HEK293 (cell line): Measurements from ENCODE around the gene AGXT.

Source experiments
- CTCF ChIA-PET: fragments of 350-600 bp; formaldehyde crosslinking; extraction: SDS; loops from one replicate; lab custom pipeline; 2021; ENCODE audit warnings: antibody characterized with exemption; lab: Yijun Ruan, JAX
- POLR2A ChIA-PET: fragments of 300-600 bp; formaldehyde crosslinking; extraction: SDS; loops from one replicate; lab custom pipeline; 2020; ENCODE audit warnings: antibody characterized with exemption, inconsistent platforms; lab: Yijun Ruan, JAX
- H3K27ac ChIP-seq: fragments of 200-500 bp; sonication (Bioruptor generic); 2 replicates; pipeline ENCODE4 v1.5.1; 2014; ENCODE audit warnings: low read depth, low read length, control low read depth, inconsistent platforms; ENCODE audit errors: extremely low read depth
- H3K36me3 ChIP-seq, 2 experiments: fragments of 200-500 bp in 1 of 2; sonication (Bioruptor generic) in 1 of 2; 1 replicate in 1 of 2; 2 replicates in 1 of 2; pipeline ENCODE4 v1.5.1; 2014 to 2017; ENCODE audit warnings: inconsistent platforms in 2 of 2, low read length in 2 of 2; ENCODE audit not compliant: control insufficient read depth in 2 of 2, insufficient read depth in 1 of 2
- H3K4me1 ChIP-seq: fragments of 200-500 bp; sonication (Bioruptor generic); 2 replicates; pipeline ENCODE4 v1.5.1; 2014; ENCODE audit warnings: mild to moderate bottlenecking, low read length, inconsistent platforms; ENCODE audit not compliant: control insufficient read depth, insufficient read depth
- H3K4me3 ChIP-seq: 2 replicates; pipeline ENCODE4 v1.5.1; 2011; ENCODE audit warnings: low read depth, mild to moderate bottlenecking, control low read depth, low read length, moderate library complexity
- H3K9me3 ChIP-seq: fragments of 200-500 bp; sonication (Bioruptor generic); 2 replicates; pipeline ENCODE4 v1.5.1; 2014; ENCODE audit warnings: low read depth, low read length, inconsistent platforms; ENCODE audit not compliant: control insufficient read depth, insufficient read depth
- BCL11A ChIP-seq: fragments of 450-650 bp; formaldehyde crosslinking; IDR thresholded peaks from 2 replicates; pipeline ENCODE4 v1.5.1; 2016; ENCODE audit warnings: low read depth, missing biosample characterization, missing genetic modification characterization
- GFI1B ChIP-seq: fragments of 450-650 bp; formaldehyde crosslinking; IDR thresholded peaks from 2 replicates; pipeline ENCODE4 v1.5.1; 2016; ENCODE audit warnings: missing biosample characterization, missing genetic modification characterization
- KLF1 ChIP-seq: fragments of 450-650 bp; formaldehyde crosslinking; IDR thresholded peaks from 2 replicates; pipeline ENCODE4 v1.5.1; 2016; ENCODE audit warnings: missing biosample characterization, missing genetic modification characterization
- KLF8 ChIP-seq: fragments of 450-650 bp; formaldehyde crosslinking; IDR thresholded peaks from 2 replicates; pipeline ENCODE4 v1.5.1; 2016; ENCODE audit warnings: missing biosample characterization, missing genetic modification characterization
- TCF7L2 ChIP-seq: IDR thresholded peaks from 2 replicates; pipeline ENCODE4 v1.6.1; 2011; ENCODE audit warnings: low read depth, mild to moderate bottlenecking, inconsistent platforms, low read length, moderate library complexity, borderline replicate concordance
- TRIM28 ChIP-seq: IDR thresholded peaks from 2 replicates; pipeline ENCODE4 v1.6.1; 2011; ENCODE audit warnings: low read length, control low read depth, borderline replicate concordance
- WT1 ChIP-seq: fragments of 450-650 bp; formaldehyde crosslinking; IDR thresholded peaks from 2 replicates; pipeline ENCODE4 v1.5.1; 2016; ENCODE audit warnings: missing biosample characterization, missing genetic modification characterization
- YY1 ChIP-seq: fragments of 450-650 bp; formaldehyde crosslinking; IDR thresholded peaks from 2 replicates; pipeline ENCODE4 v1.5.1; 2018; ENCODE audit warnings: missing biosample characterization, missing genetic modification characterization
- YY2 ChIP-seq: fragments of 450-650 bp; formaldehyde crosslinking; IDR thresholded peaks from 2 replicates; pipeline ENCODE4 v1.5.1; 2016; ENCODE audit warnings: missing biosample characterization, missing genetic modification characterization
- ZBTB7A ChIP-seq: fragments of 450-650 bp; formaldehyde crosslinking; IDR thresholded peaks from 2 replicates; pipeline ENCODE4 v1.5.1; 2016; ENCODE audit warnings: low read depth, missing biosample characterization, missing genetic modification characterization
- ZFHX2 ChIP-seq: fragments of 450-650 bp; formaldehyde crosslinking; conservative IDR thresholded peaks from 2 replicates; pipeline ENCODE4 v1.5.1; 2016; ENCODE audit warnings: missing biosample characterization, missing genetic modification characterization
- ZFP41 ChIP-seq: fragments of 450-650 bp; formaldehyde crosslinking; IDR thresholded peaks from 2 replicates; pipeline ENCODE4 v1.5.1; 2016; ENCODE audit warnings: missing biosample characterization, missing genetic modification characterization, borderline replicate concordance
- ZNF114 ChIP-seq: fragments of 450-650 bp; formaldehyde crosslinking; IDR thresholded peaks from 2 replicates; pipeline ENCODE4 v1.5.0; 2017; ENCODE audit warnings: missing biosample characterization, missing genetic modification characterization
- ZNF121 ChIP-seq: fragments of 450-650 bp; formaldehyde crosslinking; IDR thresholded peaks from 2 replicates; pipeline ENCODE4 v1.5.1; 2016; ENCODE audit warnings: missing biosample characterization, missing genetic modification characterization
- ZNF132 ChIP-seq: fragments of 450-650 bp; formaldehyde crosslinking; IDR thresholded peaks from 2 replicates; pipeline ENCODE4 v1.5.1; 2017; ENCODE audit warnings: missing biosample characterization, missing genetic modification characterization, borderline replicate concordance
- ZNF175 ChIP-seq: fragments of 450-650 bp; formaldehyde crosslinking; IDR thresholded peaks from 2 replicates; pipeline ENCODE4 v1.5.1; 2016; ENCODE audit warnings: missing biosample characterization, missing genetic modification characterization
- ZNF221 ChIP-seq: fragments of 450-650 bp; formaldehyde crosslinking; IDR thresholded peaks from 2 replicates; pipeline ENCODE4 v1.5.1; 2017; ENCODE audit warnings: missing biosample characterization, missing genetic modification characterization, borderline replicate concordance
- ZNF239 ChIP-seq: fragments of 450-650 bp; formaldehyde crosslinking; IDR thresholded peaks from 2 replicates; pipeline ENCODE4 v1.5.1; 2016; ENCODE audit warnings: missing biosample characterization, missing genetic modification characterization
- ZNF274 ChIP-seq, 2 experiments: fragments of 200-500 bp in 1 of 2; fragments of 450-650 bp in 1 of 2; sonication (Bioruptor generic) in 1 of 2; formaldehyde crosslinking in 1 of 2; IDR thresholded peaks; 2 replicates each; pipeline versions ENCODE4 v1.5.1 to v1.6.1; 2014 to 2016; ENCODE audit warnings: borderline replicate concordance in 1 of 2, inconsistent platforms in 1 of 2, low read length in 1 of 2, missing biosample characterization in 1 of 2, missing genetic modification characterization in 1 of 2
- ZNF350 ChIP-seq: fragments of 450-650 bp; formaldehyde crosslinking; IDR thresholded peaks from 2 replicates; pipeline ENCODE4 v1.5.0; 2017; ENCODE audit warnings: missing biosample characterization, mild to moderate bottlenecking, missing genetic modification characterization
- ZNF37A ChIP-seq: fragments of 450-650 bp; IDR thresholded peaks from 2 replicates; pipeline ENCODE4 v1.5.1; 2018; ENCODE audit warnings: missing biosample characterization, missing genetic modification characterization
- ZNF394 ChIP-seq: fragments of 450-650 bp; formaldehyde crosslinking; IDR thresholded peaks from 2 replicates; pipeline ENCODE4 v1.5.1; 2016; ENCODE audit warnings: missing biosample characterization, missing genetic modification characterization, mild to moderate bottlenecking, moderate library complexity, borderline replicate concordance
- ZNF560 ChIP-seq: fragments of 450-650 bp; formaldehyde crosslinking; IDR thresholded peaks from 2 replicates; pipeline ENCODE4 v1.5.1; 2017; ENCODE audit warnings: missing biosample characterization, missing genetic modification characterization, borderline replicate concordance
- ZNF660 ChIP-seq: fragments of 450-650 bp; IDR thresholded peaks from 2 replicates; pipeline ENCODE4 v1.5.1; 2018; ENCODE audit warnings: missing biosample characterization, mild to moderate bottlenecking, missing genetic modification characterization
- ZNF701 ChIP-seq: fragments of 450-650 bp; formaldehyde crosslinking; IDR thresholded peaks from 2 replicates; pipeline ENCODE4 v1.5.1; 2016; ENCODE audit warnings: missing biosample characterization, missing genetic modification characterization
- ZSCAN16 ChIP-seq: fragments of 450-650 bp; formaldehyde crosslinking; IDR thresholded peaks from 2 replicates; pipeline ENCODE4 v1.5.1; 2016; ENCODE audit warnings: missing biosample characterization, missing genetic modification characterization
- TF ChIP-seq, protein P1 (sequence below): fragments of 450-650 bp; formaldehyde crosslinking; IDR thresholded peaks from 2 replicates; pipeline ENCODE4 v1.5.1; 2016; ENCODE audit warnings: missing biosample characterization, missing genetic modification characterization
- TF ChIP-seq, protein P2 (sequence below): fragments of 450-650 bp; formaldehyde crosslinking; IDR thresholded peaks from 2 replicates; pipeline ENCODE4 v1.5.1; 2016; ENCODE audit warnings: missing biosample characterization, missing genetic modification characterization, low read depth
- TF ChIP-seq, protein P3 (sequence below): fragments of 450-650 bp; formaldehyde crosslinking; IDR thresholded peaks from 2 replicates; pipeline ENCODE4; 2016; ENCODE audit warnings: missing biosample characterization, missing genetic modification characterization
- TF ChIP-seq, protein P4 (sequence below): fragments of 450-650 bp; formaldehyde crosslinking; IDR thresholded peaks from 2 replicates; pipeline ENCODE4 v1.5.1; 2016; ENCODE audit warnings: missing biosample characterization, missing genetic modification characterization
- TF ChIP-seq, protein P5 (sequence below): fragments of 450-650 bp; formaldehyde crosslinking; IDR thresholded peaks from 2 replicates; pipeline ENCODE4 v1.5.1; 2016; ENCODE audit warnings: missing biosample characterization, missing genetic modification characterization
- TF ChIP-seq, protein P6 (sequence below): fragments of 450-650 bp; IDR thresholded peaks from 2 replicates; pipeline ENCODE4 v1.5.1; 2018; ENCODE audit warnings: missing biosample characterization, missing genetic modification characterization

Gene AGXT

DNA sequence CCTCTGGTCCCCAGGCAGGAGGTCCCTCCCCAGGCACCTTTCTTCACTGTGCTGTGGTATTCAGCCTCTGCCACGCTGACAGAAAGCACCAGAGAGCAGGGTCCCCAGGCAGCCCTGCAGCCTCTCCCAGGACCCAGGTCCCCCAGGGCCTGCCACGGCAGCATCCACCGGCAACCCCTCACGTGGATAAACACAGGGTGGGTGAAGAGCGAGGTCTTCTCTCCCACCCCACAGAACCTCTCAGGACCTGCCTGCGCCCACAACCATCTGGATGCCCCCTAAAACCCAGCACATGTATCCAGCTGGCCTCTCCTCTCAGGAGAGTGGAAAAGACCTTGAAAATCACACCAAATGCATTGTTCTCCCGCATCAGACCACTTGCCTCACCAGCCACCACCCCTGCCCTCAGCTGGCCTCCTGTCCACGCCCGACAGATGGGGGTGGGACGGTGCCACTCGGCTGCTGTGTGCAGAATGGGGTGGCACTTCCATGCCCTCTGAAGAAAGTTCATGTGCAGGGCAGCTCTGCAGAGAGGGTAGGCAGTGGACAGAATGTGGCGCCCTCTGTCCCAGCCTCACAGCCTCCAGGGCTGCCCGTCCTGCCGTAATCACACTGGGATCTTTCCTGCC is 33.5 kb downstream of the AGXT start:
- CTCF ChIA-PET = interaction anchor here (1.5 kb wide), 1 partner anchor 12 kb away, joined by 5 read pairs; no protein-coding TSS in a partner anchor

DNA sequence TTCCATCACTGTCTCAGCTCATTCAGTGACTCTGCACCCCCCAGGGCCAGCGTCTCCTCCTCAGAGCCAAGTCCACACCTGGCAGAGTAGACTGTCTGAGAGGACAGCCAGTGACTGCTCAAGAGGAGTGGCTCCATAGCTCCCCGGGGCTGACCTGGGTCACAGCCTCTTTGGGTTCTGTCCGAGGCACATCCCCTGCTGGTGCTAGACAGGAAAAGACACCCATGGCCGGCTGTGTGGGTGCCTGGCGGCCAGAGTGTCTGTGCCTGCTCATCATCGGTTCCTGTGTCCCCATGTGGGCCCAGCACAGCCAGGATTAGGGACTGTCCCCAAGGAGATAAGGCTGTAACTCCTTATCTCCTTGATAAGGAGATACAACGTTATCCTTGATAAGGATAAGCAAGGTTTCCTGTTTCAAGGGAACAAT is 34.0 kb downstream of the AGXT start:
- no peaks in the 10 kb centered on the region; the same call in 1 of the 2 replicates for H3K4me1 ChIP-seq
- no peak overlapping the region for H3K4me3 ChIP-seq
- CTCF ChIA-PET = interaction anchor here (1.5 kb wide), 1 partner anchor 11 kb away, joined by 5 read pairs; no protein-coding TSS in a partner anchor
- H3K9me3 ChIP-seq = no peaks in the 10 kb centered on the region
- POLR2A ChIA-PET = no interaction called here
- no peaks in the 10 kb centered on the region for H3K36me3 ChIP-seq
- no peak overlapping the region for H3K27ac ChIP-seq
- no peak for TF ChIP-seq TCF7L2
- TF ChIP-seq, protein P1, sequence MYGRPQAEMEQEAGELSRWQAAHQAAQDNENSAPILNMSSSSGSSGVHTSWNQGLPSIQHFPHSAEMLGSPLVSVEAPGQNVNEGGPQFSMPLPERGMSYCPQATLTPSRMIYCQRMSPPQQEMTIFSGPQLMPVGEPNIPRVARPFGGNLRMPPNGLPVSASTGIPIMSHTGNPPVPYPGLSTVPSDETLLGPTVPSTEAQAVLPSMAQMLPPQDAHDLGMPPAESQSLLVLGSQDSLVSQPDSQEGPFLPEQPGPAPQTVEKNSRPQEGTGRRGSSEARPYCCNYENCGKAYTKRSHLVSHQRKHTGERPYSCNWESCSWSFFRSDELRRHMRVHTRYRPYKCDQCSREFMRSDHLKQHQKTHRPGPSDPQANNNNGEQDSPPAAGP (tag by site-specific recombination) = no peak
- TF ChIP-seq ZNF274 (IDR thresholded peaks at IDR 0.05; ENCODE audit: low read length) = no peak
- TF ChIP-seq ZNF274 (tag by site-specific recombination; IDR thresholded peaks at IDR 0.05; ENCODE audit: borderline replicate concordance) = no peak
- TF ChIP-seq ZNF239 (tag by site-specific recombination) = no peak
- no peak for TF ChIP-seq ZNF132 (tag by site-specific recombination)
- TF ChIP-seq, protein P2, sequence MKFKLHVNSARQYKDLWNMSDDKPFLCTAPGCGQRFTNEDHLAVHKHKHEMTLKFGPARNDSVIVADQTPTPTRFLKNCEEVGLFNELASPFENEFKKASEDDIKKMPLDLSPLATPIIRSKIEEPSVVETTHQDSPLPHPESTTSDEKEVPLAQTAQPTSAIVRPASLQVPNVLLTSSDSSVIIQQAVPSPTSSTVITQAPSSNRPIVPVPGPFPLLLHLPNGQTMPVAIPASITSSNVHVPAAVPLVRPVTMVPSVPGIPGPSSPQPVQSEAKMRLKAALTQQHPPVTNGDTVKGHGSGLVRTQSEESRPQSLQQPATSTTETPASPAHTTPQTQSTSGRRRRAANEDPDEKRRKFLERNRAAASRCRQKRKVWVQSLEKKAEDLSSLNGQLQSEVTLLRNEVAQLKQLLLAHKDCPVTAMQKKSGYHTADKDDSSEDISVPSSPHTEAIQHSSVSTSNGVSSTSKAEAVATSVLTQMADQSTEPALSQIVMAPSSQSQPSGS (tag by site-specific recombination) = no peak
- no peak for TF ChIP-seq ZNF660 (tag by site-specific recombination)
- TF ChIP-seq, protein P3, sequence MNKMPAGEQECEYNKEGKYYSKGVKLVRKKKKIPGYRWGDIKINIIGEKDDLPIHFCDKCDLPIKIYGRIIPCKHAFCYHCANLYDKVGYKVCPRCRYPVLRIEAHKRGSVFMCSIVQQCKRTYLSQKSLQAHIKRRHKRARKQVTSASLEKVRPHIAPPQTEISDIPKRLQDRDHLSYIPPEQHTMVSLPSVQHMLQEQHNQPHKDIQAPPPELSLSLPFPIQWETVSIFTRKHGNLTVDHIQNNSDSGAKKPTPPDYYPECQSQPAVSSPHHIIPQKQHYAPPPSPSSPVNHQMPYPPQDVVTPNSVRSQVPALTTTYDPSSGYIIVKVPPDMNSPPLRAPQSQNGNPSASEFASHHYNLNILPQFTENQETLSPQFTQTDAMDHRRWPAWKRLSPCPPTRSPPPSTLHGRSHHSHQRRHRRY (tag by site-specific recombination) = no peak
- no peak for TF ChIP-seq ZFHX2
- TF ChIP-seq, protein P4, sequence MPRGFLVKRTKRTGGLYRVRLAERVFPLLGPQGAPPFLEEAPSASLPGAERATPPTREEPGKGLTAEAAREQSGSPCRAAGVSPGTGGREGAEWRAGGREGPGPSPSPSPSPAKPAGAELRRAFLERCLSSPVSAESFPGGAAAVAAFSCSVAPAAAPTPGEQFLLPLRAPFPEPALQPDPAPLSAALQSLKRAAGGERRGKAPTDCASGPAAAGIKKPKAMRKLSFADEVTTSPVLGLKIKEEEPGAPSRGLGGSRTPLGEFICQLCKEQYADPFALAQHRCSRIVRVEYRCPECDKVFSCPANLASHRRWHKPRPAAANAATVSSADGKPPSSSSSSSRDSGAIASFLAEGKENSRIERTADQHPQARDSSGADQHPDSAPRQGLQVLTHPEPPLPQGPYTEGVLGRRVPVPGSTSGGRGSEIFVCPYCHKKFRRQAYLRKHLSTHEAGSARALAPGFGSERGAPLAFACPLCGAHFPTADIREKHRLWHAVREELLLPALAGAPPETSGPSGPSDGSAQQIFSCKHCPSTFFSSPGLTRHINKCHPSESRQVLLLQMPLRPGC (tag by site-specific recombination) = no peak
- no peak for TF ChIP-seq BCL11A (tag by site-specific recombination)
- TF ChIP-seq ZFP41 = no peak
- no peak for TF ChIP-seq YY1 (tag by site-specific recombination)
- no peak for TF ChIP-seq ZNF121 (tag by site-specific recombination)

More for the DNA sequence above, 33.5 kb downstream of the AGXT start:
- H3K9me3 ChIP-seq = no peaks in the 10 kb centered on the region
- no peak overlapping the region for H3K4me3 ChIP-seq
- no peaks in the 10 kb centered on the region; the same call in 1 of the 2 replicates for H3K4me1 ChIP-seq
- H3K27ac ChIP-seq = no peak overlapping the region
- H3K36me3 ChIP-seq = no peaks in the 10 kb centered on the region
- TF ChIP-seq TRIM28 (no peak), ZNF394 (no peak), KLF8 (tag by site-specific recombination) (no peak), ZNF37A (tag by site-specific recombination) (no peak), GFI1B (no peak), ZNF350 (tag by site-specific recombination) (no peak), ZNF221 (tag by site-specific recombination) (no peak), ZNF175 (tag by site-specific recombination) (no peak), ZNF114 (tag by site-specific recombination) (no peak), ZNF701 (no peak), ZSCAN16 (no peak), BCL11A (tag by site-specific recombination) (no peak), KLF1 (tag by site-specific recombination) (no peak), ZNF121 (tag by site-specific recombination) (no peak), ZBTB7A (tag by site-specific recombination) (no peak), YY2 (tag by site-specific recombination) (no peak), WT1 (tag by site-specific recombination) (no peak), ZNF560 (no peak)
- TF ChIP-seq, protein P5, sequence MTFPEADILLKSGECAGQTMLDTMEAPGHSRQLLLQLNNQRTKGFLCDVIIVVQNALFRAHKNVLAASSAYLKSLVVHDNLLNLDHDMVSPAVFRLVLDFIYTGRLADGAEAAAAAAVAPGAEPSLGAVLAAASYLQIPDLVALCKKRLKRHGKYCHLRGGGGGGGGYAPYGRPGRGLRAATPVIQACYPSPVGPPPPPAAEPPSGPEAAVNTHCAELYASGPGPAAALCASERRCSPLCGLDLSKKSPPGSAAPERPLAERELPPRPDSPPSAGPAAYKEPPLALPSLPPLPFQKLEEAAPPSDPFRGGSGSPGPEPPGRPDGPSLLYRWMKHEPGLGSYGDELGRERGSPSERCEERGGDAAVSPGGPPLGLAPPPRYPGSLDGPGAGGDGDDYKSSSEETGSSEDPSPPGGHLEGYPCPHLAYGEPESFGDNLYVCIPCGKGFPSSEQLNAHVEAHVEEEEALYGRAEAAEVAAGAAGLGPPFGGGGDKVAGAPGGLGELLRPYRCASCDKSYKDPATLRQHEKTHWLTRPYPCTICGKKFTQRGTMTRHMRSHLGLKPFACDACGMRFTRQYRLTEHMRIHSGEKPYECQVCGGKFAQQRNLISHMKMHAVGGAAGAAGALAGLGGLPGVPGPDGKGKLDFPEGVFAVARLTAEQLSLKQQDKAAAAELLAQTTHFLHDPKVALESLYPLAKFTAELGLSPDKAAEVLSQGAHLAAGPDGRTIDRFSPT (tag by site-specific recombination) = no peak
- TF ChIP-seq, protein P6, sequence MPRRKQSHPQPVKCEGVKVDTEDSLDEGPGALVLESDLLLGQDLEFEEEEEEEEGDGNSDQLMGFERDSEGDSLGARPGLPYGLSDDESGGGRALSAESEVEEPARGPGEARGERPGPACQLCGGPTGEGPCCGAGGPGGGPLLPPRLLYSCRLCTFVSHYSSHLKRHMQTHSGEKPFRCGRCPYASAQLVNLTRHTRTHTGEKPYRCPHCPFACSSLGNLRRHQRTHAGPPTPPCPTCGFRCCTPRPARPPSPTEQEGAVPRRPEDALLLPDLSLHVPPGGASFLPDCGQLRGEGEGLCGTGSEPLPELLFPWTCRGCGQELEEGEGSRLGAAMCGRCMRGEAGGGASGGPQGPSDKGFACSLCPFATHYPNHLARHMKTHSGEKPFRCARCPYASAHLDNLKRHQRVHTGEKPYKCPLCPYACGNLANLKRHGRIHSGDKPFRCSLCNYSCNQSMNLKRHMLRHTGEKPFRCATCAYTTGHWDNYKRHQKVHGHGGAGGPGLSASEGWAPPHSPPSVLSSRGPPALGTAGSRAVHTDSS (tag by site-specific recombination) = no peak
- POLR2A ChIA-PET = no interaction called here
